Mesendoderm (in vitro differentiated cells): ENCODE data around the gene GPD1L.
"Not testable (repeated sequence)": the region's sequence is repeated elsewhere in the genome, so short reads cannot be mapped to it uniquely, and the experiment has no call there.

Source experiments
- DNase-seq: peaks from one replicate; pipeline ENCODE4 v3.0.0; 2013
- H2AK5ac ChIP-seq: 2 replicates; pipeline ENCODE4 v1.6.1; 2013; ENCODE audit warnings: low read length, inconsistent platforms
- H2BK120ac ChIP-seq: 2 replicates; pipeline ENCODE4 v1.6.1; 2013; ENCODE audit warnings: low read depth, mild to moderate bottlenecking, low read length, moderate library complexity, mixed read lengths
- H2BK15ac ChIP-seq: replicated peaks from 2 replicates; pipeline ENCODE4 v1.6.1; 2013; ENCODE audit warnings: low read depth, mild to moderate bottlenecking, moderate library complexity
- H2BK5ac ChIP-seq: 2 replicates; pipeline ENCODE4 v1.6.1; 2013; ENCODE audit warnings: low read length, inconsistent platforms
- H3K18ac ChIP-seq: 2 replicates; pipeline ENCODE4 v1.6.1; 2013; ENCODE audit warnings: mild to moderate bottlenecking, low read length, mixed read lengths
- H3K23ac ChIP-seq: one replicate; pipeline ENCODE4 v1.6.1; 2013; ENCODE audit warnings: low read length
- H3K27ac ChIP-seq: 2 replicates; pipeline ENCODE4 v1.5.1; 2013; ENCODE audit warnings: low read depth, mild to moderate bottlenecking, inconsistent platforms, low read length, moderate library complexity
- H3K27me3 ChIP-seq: 2 replicates; pipeline ENCODE4 v1.6.1; 2013; ENCODE audit warnings: low read length, control low read depth, mild to moderate bottlenecking, inconsistent platforms; ENCODE audit not compliant: insufficient read depth, poor library complexity
- H3K36me3 ChIP-seq: 2 replicates; pipeline ENCODE4 v1.6.1; 2013; ENCODE audit warnings: low read length, inconsistent platforms; ENCODE audit not compliant: control insufficient read depth, insufficient read depth
- H3K4ac ChIP-seq: one replicate; pipeline ENCODE4 v1.6.1; 2013; ENCODE audit warnings: low read depth, mild to moderate bottlenecking, low read length, moderate library complexity
- H3K4me1 ChIP-seq: 2 replicates; pipeline ENCODE4 v1.6.1; 2013; ENCODE audit warnings: low read depth, low read length, inconsistent platforms; ENCODE audit not compliant: control insufficient read depth
- H3K4me2 ChIP-seq: 2 replicates; pipeline ENCODE4 v1.6.1; 2013; ENCODE audit warnings: low read length
- H3K4me3 ChIP-seq: 2 replicates; pipeline ENCODE4 v1.5.1; 2013; ENCODE audit warnings: mild to moderate bottlenecking, low read length
- H3K56ac ChIP-seq: one replicate; pipeline ENCODE4 v1.6.1; 2013; ENCODE audit warnings: low read length
- H3K79me1 ChIP-seq: 2 replicates; pipeline ENCODE4 v1.6.1; 2013; ENCODE audit warnings: low read length, inconsistent platforms
- H3K79me2 ChIP-seq: 2 replicates; pipeline ENCODE4 v1.6.1; 2013; ENCODE audit warnings: mild to moderate bottlenecking, low read length; ENCODE audit not compliant: control insufficient read depth, insufficient read depth
- H3K9ac ChIP-seq: 2 replicates; pipeline ENCODE4 v1.6.1; 2013; ENCODE audit warnings: low read length, inconsistent platforms
- H4K5ac ChIP-seq: one replicate; pipeline ENCODE4 v1.6.1; 2013; ENCODE audit warnings: low read length
- H4K8ac ChIP-seq: one replicate; pipeline ENCODE4 v1.6.1; 2013; ENCODE audit warnings: low read depth, mild to moderate bottlenecking, control low read depth, low read length, moderate library complexity
- WGBS: extraction: QIAGEN DNeasy Blood & Tissue Kit; methylation state at CpG from one replicate; pipeline ENCODE4 v1.1.7; 2013; ENCODE audit warnings: low lambda C conversion rate, missing lambda C conversion rate; ENCODE audit not compliant: insufficient coverage; ENCODE audit errors: extremely low coverage; 5-methylcytosine and 5-hydroxymethylcytosine counted together

GPD1L gene

DNA sequence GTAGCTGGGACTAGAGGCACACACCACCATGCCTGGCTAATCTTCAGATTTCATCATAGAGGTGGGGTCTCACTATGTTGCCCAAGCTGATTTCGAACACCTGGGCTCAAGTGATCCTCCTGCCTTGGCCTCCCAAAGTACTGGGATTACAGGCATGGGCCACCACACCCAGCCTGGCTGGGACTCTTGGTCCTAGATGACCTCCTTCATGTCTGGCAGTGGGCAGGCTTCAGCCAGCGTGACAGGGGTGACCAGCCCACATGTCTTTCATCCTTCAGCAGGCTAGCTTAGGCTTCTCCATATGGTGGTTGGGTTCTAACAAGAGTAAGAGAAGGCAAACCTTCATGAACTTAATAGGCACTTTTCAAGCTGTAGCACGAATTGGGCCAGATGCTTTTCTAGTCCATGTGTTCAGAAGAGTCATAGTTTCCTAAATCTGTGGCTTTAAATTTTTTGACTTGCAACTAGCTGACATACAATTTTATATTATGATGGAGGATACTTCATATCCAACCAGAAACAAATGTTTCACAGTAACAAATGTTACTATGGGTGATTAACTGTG is 7.6 kb downstream of the GPD1L start:
- no peaks in the 10 kb centered on the region for H3K79me1 ChIP-seq
- no peak overlapping the region for H4K5ac ChIP-seq
- WGBS: no CpG with 5 or more reads among the region's 3 CpGs
- no peak overlapping the region for H3K18ac ChIP-seq
- H4K8ac ChIP-seq: no peak overlapping the region
- no peak overlapping the region for H3K23ac ChIP-seq
- no peak overlapping the region for H2BK15ac ChIP-seq
- H2AK5ac ChIP-seq: no peak overlapping the region
- H3K4me1 ChIP-seq: no peaks in the 10 kb centered on the region
- no peak overlapping the region for H2BK120ac ChIP-seq
- no peak overlapping the region for H3K27ac ChIP-seq
- H3K36me3 ChIP-seq: no peaks in the 10 kb centered on the region
- no peaks in the 10 kb centered on the region for H3K27me3 ChIP-seq
- H3K9ac ChIP-seq: no peak overlapping the region
- no peak for DNase-seq
- no peak overlapping the region for H3K4ac ChIP-seq
- no peak overlapping the region for H3K56ac ChIP-seq
- no peak overlapping the region for H2BK5ac ChIP-seq
- H3K4me3 ChIP-seq: no peak overlapping the region
- no peaks in the 10 kb centered on the region for H3K79me2 ChIP-seq
- no peak overlapping the region for H3K4me2 ChIP-seq

DNA sequence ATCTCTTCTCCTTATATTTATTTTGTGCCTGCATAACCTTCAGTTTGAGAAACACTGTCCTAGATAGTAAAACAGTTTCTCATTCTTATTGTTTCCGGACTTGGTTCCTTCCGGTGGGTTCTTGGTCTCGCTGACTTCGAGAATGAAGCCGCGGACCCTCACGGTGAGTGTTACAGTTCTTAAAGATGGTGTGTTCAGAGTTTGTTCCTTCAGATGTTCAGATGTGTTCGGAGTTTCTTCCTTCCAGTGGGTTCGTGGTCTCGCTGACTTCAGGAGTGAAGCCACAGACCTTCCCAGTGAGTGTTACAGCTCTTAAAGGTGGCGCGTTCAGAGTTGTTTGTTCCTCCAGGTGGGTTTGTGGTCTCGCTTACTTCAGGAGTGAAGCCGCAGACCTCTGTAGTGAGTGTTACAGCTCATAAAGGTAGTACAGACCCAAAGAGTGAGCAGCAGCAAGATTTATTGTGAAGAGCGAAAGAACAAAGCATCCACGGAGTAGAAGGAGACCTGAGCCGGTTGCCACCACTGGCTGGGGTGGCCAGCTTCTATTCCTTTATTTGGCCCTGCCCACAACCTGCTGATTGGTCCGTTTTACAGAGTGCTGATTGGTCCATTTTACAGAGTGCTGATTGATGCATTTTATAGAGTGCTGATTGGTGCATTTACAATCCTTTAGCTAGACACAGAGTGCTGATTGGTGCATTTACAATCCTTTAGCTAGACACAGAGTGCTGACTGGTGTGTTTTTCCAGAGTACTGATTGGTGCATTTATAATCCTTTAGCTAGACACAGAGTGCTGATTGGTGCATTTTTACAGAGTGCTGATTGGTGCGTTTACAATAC is 8.3 kb downstream of the GPD1L start:
- no CpG with 5 or more reads among the region's 19 CpGs for WGBS
- H3K4me3 ChIP-seq, H3K4me1 ChIP-seq, H2BK5ac ChIP-seq, H3K27me3 ChIP-seq, H2BK15ac ChIP-seq, H3K79me2 ChIP-seq, H3K27ac ChIP-seq, DNase-seq, H2BK120ac ChIP-seq, H3K56ac ChIP-seq, H3K36me3 ChIP-seq, H3K18ac ChIP-seq, H3K79me1 ChIP-seq, H3K23ac ChIP-seq, H4K8ac ChIP-seq, H3K4me2 ChIP-seq, H4K5ac ChIP-seq, H3K4ac ChIP-seq, H3K9ac ChIP-seq, H2AK5ac ChIP-seq: not testable (repeated sequence)

DNA sequence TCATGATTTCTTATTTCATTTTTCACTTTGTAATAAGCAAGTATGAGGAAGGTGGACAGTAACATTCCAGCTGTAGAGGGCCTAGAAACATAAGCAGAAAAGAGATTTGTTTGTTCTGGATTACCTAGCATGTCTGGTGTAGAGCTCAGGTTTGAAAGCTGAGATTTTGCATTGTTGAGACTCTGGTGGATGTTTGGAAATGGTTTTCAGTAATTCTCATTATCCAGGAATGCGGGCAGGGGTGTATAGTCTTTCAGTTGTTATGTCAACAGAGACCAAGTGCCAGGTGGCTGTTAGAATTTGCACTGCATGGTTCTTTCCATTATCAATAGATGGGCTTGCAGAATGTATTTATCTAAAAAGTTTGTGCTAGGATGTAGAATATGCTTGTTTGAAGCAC is 10.9 kb downstream of the GPD1L start:
- no peaks in the 10 kb centered on the region for H3K36me3 ChIP-seq
- no peak overlapping the region for H3K56ac ChIP-seq
- H2BK15ac ChIP-seq: no peak overlapping the region
- H3K27me3 ChIP-seq: no peaks in the 10 kb centered on the region
- no peak for DNase-seq
- H3K4me2 ChIP-seq: no peak overlapping the region
- no peak overlapping the region for H3K27ac ChIP-seq
- H2BK120ac ChIP-seq: no peak overlapping the region
- no peaks in the 10 kb centered on the region for H3K4me1 ChIP-seq
- H3K79me1 ChIP-seq: no peaks in the 10 kb centered on the region
- no peak overlapping the region for H2AK5ac ChIP-seq
- no peak overlapping the region for H3K4ac ChIP-seq
- no peak overlapping the region for H3K9ac ChIP-seq
- H4K5ac ChIP-seq: no peak overlapping the region
- no peaks in the 10 kb centered on the region for H3K79me2 ChIP-seq
- no peak overlapping the region for H2BK5ac ChIP-seq
- no peak overlapping the region for H3K23ac ChIP-seq
- no CpG with 5 or more reads among the region's 1 CpG for WGBS
- H4K8ac ChIP-seq: no peak overlapping the region
- no peak overlapping the region for H3K4me3 ChIP-seq
- no peak overlapping the region for H3K18ac ChIP-seq

DNA sequence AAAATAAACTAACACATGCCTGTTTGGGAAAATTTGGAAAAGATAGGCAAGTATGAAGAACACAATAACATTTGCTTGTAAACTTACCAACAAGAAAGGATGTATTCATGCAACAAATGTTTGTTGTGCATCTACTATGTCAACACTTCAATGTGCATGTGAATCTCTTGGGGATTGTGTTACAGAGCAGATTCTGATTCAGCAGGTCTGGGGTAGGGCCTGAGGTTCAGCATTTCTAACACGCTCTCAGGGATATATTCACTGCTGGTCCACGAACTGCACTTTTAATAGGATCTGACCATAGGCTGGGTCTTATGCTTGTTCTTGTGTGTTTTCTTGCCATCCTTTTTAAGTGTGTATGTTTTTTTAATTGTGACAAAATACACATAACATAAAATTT is 11.8 kb downstream of the GPD1L start:
- Histone ChIP-seq H3K4me2 (no peak overlapping the region), H3K79me1 (no peaks in the 10 kb centered on the region), H3K36me3 (no peaks in the 10 kb centered on the region), H3K4me1 (no peaks in the 10 kb centered on the region), H3K23ac (no peak overlapping the region), H2BK120ac (no peak overlapping the region), H3K79me2 (no peaks in the 10 kb centered on the region), H3K27ac (no peak overlapping the region), H3K9ac (no peak overlapping the region), H4K5ac (no peak overlapping the region), H2BK5ac (no peak overlapping the region), H3K4me3 (no peak overlapping the region), H3K27me3 (no peaks in the 10 kb centered on the region), H2BK15ac (no peak overlapping the region), H2AK5ac (no peak overlapping the region), H3K18ac (no peak overlapping the region), H3K56ac (no peak overlapping the region), H4K8ac (no peak overlapping the region), H3K4ac (no peak overlapping the region)
- WGBS: no CpG with 5 or more reads among the region's 2 CpGs
- DNase-seq: no peak

DNA sequence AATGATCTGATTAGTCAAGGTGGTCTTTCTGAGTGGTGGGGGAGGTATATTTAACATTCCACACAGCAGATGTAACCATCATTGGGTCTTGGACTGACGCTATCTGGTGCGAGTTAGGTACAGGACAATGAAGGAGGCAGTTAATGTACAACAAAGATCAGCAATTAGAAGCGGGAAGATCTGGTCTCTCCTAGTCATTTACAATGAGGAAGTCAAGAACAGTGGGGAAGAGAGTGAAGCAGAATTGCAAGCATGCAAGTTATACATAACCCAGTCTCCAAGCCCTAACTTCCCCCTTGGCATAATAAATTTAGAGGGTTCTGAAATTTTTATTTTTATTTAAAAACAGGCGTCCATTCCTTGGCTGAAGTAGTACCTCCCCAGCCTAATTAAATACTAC is 14.1 kb downstream of the GPD1L start:
- Histone ChIP-seq H3K4me1 (no peaks in the 10 kb centered on the region), H3K36me3 (no peaks in the 10 kb centered on the region), H3K4me2 (no peak overlapping the region), H4K8ac (no peak overlapping the region), H3K4me3 (no peak overlapping the region), H3K18ac (no peak overlapping the region), H3K56ac (no peak overlapping the region), H3K27ac (no peak overlapping the region), H3K9ac (no peak overlapping the region), H3K27me3 (no peaks in the 10 kb centered on the region), H2BK120ac (no peak overlapping the region), H2BK5ac (no peak overlapping the region), H2AK5ac (no peak overlapping the region), H3K79me1 (no peaks in the 10 kb centered on the region), H3K79me2 (no peaks in the 10 kb centered on the region), H3K23ac (no peak overlapping the region), H4K5ac (no peak overlapping the region), H2BK15ac (no peak overlapping the region), H3K4ac (no peak overlapping the region)
- WGBS: no CpG with 5 or more reads among the region's 4 CpGs
- DNase-seq: no peak
